CD4-positive, alpha-beta T cell (primary cell): ENCODE measurements around the gene SCYGR8. TPM values are rescaled to one million over a fixed set of nuclear protein-coding genes. Genes with fewer than 3 reads are reported as not detected.
A peak's percentile ranks its signal among the peaks of the same experiment; 100 is the strongest.

Experiments used
- ATAC-seq: fragments of 200-7000 bp; cut with Tn5 transposase; one replicate; pipeline ENCODE4 v1.10.0; 2022; ENCODE audit warnings: mild to moderate bottlenecking; ENCODE audit not compliant: poor library complexity
- CTCF ChIA-PET: fragments of 350-600 bp; sonication (Branson Sonifier 250); formaldehyde crosslinking; loops from one replicate; lab custom pipeline; 2021; ENCODE audit warnings: antibody characterized with exemption, inconsistent platforms; lab: Charles Lee
- POLR2A ChIA-PET: fragments of 350-600 bp; sonication (Branson Sonifier 250); formaldehyde crosslinking; loops from one replicate; lab custom pipeline; 2021; ENCODE audit warnings: antibody characterized with exemption, inconsistent platforms; lab: Charles Lee
- DNase-seq, 14 experiments: peaks; one replicate each; pipeline ENCODE4 v3.0.0-alpha.2; 2013 to 2020; ENCODE audit warnings: mixed read lengths in 2 of 14
- H3K27ac ChIP-seq, 2 donors: one replicate each; pipeline versions ENCODE4 v1.5.1 to v1.7.0; 2013; ENCODE audit warnings: low read length in 2 of 2, low read depth in 1 of 2, mild to moderate bottlenecking in 1 of 2
- H3K27me3 ChIP-seq, 2 experiments: 1 replicate in 1 of 2; 2 replicates in 1 of 2; pipeline versions ENCODE4 v1.6.1 to v1.7.0; 2013; ENCODE audit warnings: low read length in 2 of 2, control low read depth in 1 of 2, mild to moderate bottlenecking in 1 of 2, moderate library complexity in 1 of 2; ENCODE audit not compliant: insufficient read depth in 2 of 2, control insufficient read depth in 1 of 2
- H3K36me3 ChIP-seq: one replicate; pipeline ENCODE4 v1.6.1; 2013; ENCODE audit warnings: low read length, control low read depth; ENCODE audit not compliant: insufficient read depth
- H3K4me1 ChIP-seq: one replicate; pipeline ENCODE4 v1.6.1; 2013; ENCODE audit warnings: low read length, control low read depth; ENCODE audit not compliant: insufficient read depth
- H3K4me3 ChIP-seq: one replicate; pipeline ENCODE4 v1.5.1; 2013; ENCODE audit warnings: mild to moderate bottlenecking, low read length, moderate library complexity
- H3K9me3 ChIP-seq, 2 experiments: 1 replicate in 1 of 2; 2 replicates in 1 of 2; pipeline versions ENCODE4 v1.6.1 to v1.7.0; 2013; ENCODE audit warnings: low read length in 2 of 2, mild to moderate bottlenecking in 2 of 2, control low read depth in 1 of 2, moderate library complexity in 1 of 2; ENCODE audit not compliant: control insufficient read depth in 1 of 2, insufficient read depth in 1 of 2
- H3K27ac Mint-ChIP-seq: one replicate; pipeline ENCODE4 v1.8.0; 2020; ENCODE audit warnings: mixed read lengths
- H3K27me3 Mint-ChIP-seq: one replicate; pipeline ENCODE4 v1.8.0; 2021; ENCODE audit warnings: mixed read lengths
- H3K36me3 Mint-ChIP-seq: one replicate; pipeline ENCODE4 v1.8.0; 2021; ENCODE audit warnings: low read depth, mixed read lengths
- H3K4me1 Mint-ChIP-seq: one replicate; pipeline ENCODE4 v1.8.0; 2021; ENCODE audit warnings: low read depth, mixed read lengths
- H3K4me3 Mint-ChIP-seq: one replicate; pipeline ENCODE4 v1.8.0; 2020; ENCODE audit warnings: mild to moderate bottlenecking, mixed read lengths
- H3K9me3 Mint-ChIP-seq: one replicate; pipeline ENCODE4 v1.8.0; 2020; ENCODE audit warnings: mixed read lengths
- CTCF ChIP-seq: fragments of 200-600 bp; IDR thresholded peaks from one replicate; pipeline ENCODE4 v1.8.0; 2022; ENCODE audit warnings: antibody characterized with exemption, mild to moderate bottlenecking
- intact Hi-C, 2 experiments: fragments of 100-400 bp; cut with DNase I in 1 of 2; cut with micrococcal nuclease in 1 of 2; formaldehyde crosslinking; loops; one replicate each; pipeline versions ENCODE4 v1.15.1 to v1.9.0; 2023 to 2025; cut with DNase I, micrococcal nuclease
- total RNA-seq, 174 experiments: library from RNA in 2 of 174; stranded (reverse) in 2 of 174; gene quantifications; one replicate each; pipeline ENCODE4 v1.2.3 and lab custom pipeline; 2021 to 2026

Gene SCYGR8
- total RNA-seq, 2 experiments from 2014 or later, result not detected

DNA sequence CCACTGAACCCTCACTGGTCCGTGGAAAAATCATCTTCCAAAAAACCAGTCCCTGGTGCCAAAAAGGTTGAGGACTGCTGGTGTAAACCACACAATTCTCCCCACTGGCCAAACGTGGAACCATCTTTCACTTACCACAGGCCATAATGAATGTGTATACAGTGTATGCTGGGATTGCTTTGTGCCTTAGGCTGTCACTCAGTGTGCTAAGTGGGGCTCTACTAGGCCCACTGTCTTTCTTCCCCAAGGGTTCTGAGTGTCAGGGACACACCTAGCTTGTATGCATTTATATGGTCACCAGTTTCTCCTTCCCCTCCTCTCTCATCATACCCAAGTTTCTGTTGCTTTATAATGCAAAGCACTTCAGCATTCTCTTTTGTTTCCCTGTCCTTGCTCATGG lies 27.2 kb downstream of the SCYGR8 start:
- intact Hi-C loops, result loop anchor here in 1 of 2 experiments (5.0 kb wide), 1 partner anchor 89 kb away; no protein-coding TSS in a partner anchor

DNA sequence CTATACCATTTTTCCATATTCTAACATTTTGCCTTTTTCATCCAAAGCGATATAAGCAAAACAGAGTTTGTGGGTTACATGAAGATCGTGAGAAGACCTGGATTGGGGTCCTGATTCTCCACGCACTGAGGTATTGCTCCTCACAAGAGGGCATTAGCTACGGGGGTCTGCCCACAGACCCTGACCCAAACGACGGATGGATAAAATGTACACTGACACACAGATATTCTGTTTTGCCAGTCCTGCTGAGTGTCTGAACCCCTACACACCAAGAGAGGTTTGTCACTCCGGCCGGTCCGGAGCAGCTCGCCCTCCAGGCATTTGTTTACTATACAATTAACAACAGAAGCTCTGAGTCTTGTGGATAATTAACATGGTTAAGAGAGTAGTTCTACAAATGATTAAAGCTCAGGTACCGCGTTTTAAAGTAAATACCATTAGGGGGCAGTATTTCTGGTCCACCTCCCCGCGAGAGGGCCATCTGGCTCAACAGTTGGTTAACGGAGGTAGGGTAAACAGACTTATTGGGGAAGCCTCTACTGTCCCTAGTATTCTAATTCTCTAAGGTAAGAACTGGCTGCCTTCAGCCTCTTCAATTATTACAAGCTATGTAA lies 28.4 kb downstream of the SCYGR8 start:
- H3K9me3 Mint-ChIP-seq, result no peaks in the 10 kb centered on the region
- CTCF ChIA-PET, result interaction anchor here (1.2 kb wide), 2 partner anchors 11 to 97 kb away, joined by 3 to 4 read pairs; partner anchors contain the start of gene DAW1

More for the DNA sequence above, 27.2 kb downstream of the SCYGR8 start:
- Mint-ChIP-seq H3K4me1 (no peaks in the 10 kb centered on the region), H3K36me3 (no peaks in the 10 kb centered on the region), H3K27ac (no peak overlapping the region), H3K9me3 (no peaks in the 10 kb centered on the region), H3K4me3 (no peak overlapping the region), H3K27me3 (no peaks in the 10 kb centered on the region)
- Histone ChIP-seq H3K27me3 (no peaks in the 10 kb centered on the region), H3K4me1 (no peaks in the 10 kb centered on the region), H3K27ac (no peak overlapping the region), H3K36me3 (no peaks in the 10 kb centered on the region), H3K9me3 (no peaks in the 10 kb centered on the region), H3K4me3 (no peak overlapping the region)
- no peak for TF ChIP-seq CTCF
- no peak for DNase-seq
- ATAC-seq, result no peak
- ChIA-PET POLR2A (no interaction called here), CTCF (no interaction called here)

More for the DNA sequence above, 28.4 kb downstream of the SCYGR8 start:
- no peak for TF ChIP-seq CTCF
- ATAC-seq (no peak), DNase-seq (peak in 3 of 14 experiments; percentile 13 to 46 (median 32))
- Mint-ChIP-seq H3K27ac (no peak overlapping the region), H3K36me3 (no peaks in the 10 kb centered on the region), H3K4me1 (no peaks in the 10 kb centered on the region), H3K4me3 (no peak overlapping the region), H3K27me3 (peaks cover 4% of the 10 kb centered on the region)
- intact Hi-C loops, result loop anchor here in 1 of 2 experiments (5.0 kb wide), 1 partner anchor 88 kb away; no protein-coding TSS in a partner anchor
- no peaks in the 10 kb centered on the region for H3K27me3 ChIP-seq
- no peak overlapping the region for H3K27ac ChIP-seq
- H3K36me3 ChIP-seq, result no peaks in the 10 kb centered on the region
- H3K9me3 ChIP-seq, result no peaks in the 10 kb centered on the region
- POLR2A ChIA-PET, result no interaction called here
- H3K4me3 ChIP-seq, result no peak overlapping the region
- H3K4me1 ChIP-seq, result no peaks in the 10 kb centered on the region
